NCI-H345 treated with DMSO at 0.1 percent for 48 hours (cell line): ENCODE data around the gene SMIM20.
"Not testable (repeated sequence)": the region's sequence is repeated elsewhere in the genome, so short reads cannot be mapped to it uniquely, and the experiment has no call there.

Experiments used
- DNase-seq: peaks from one replicate; lab custom pipeline; 2025; ENCODE audit not compliant: unreplicated experiment; lab: John Stamatoyannopoulos, UW

SMIM20 gene

GRCh38 chr4:25890571-25891485 is 23.2 kb upstream of the SMIM20 start:
- peak; percentile 14 for DNase-seq

DNA sequence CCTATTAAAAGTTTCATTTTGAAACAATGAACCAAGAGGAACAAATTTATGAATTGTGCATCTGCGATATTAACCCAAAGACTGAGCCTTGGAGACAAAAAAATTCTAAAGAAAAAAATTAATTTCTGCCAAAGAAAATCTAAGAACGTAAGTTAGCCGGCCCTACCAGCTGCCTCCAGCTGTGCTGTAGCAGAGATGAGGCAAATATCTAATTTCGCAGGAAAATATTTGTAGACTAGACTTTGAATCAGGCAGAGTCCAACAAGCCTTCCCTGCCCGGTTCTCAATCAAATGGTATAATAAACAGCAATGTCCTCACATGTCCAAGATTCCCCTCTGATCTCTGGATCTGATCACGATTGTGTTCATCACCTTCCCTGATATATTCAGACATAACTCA is 21.2 kb upstream of the SMIM20 start:
- no peak for DNase-seq

GRCh38 chr4:25896776-25897539 is 17.1 kb upstream of the SMIM20 start:
- no peak for DNase-seq

DNA sequence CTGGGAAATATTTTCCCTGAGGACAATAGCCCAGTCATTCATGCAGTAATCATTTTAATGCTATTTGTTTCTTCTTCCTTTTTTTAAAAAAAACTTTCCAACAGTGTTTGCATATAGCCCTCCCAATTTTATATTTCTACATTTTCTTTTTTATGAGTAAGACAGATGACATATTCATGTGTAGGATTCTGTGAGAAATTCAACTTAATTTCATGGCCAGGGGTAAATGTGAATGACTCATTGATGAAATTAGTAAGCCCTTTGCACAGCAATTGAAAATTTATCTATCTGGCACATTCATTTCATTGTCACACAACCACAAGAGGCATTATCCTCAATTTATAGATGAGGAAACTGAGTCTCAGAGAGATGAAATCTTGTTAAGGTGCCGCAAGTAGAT is 13.7 kb upstream of the SMIM20 start:
- no peak for DNase-seq

DNA sequence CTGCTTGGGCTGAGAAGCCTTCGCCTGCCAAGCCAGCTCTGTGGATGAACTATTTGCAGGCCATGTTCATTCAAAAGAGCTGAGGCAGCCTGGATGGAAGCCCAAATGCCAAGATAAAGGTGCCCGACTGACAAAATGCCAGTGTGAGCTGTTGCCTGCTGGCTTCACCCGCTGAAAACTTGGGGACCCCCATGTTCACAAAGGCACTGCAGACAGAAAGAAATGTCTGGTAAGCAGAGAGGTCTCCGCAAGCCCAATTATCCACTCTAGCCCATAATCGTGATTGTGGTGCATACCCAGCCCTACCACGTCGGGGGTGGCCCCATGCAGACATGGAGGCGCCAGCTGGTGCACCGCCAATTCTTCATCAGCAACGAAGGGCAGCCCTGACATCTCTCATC is 13.0 kb upstream of the SMIM20 start:
- no peak for DNase-seq

DNA sequence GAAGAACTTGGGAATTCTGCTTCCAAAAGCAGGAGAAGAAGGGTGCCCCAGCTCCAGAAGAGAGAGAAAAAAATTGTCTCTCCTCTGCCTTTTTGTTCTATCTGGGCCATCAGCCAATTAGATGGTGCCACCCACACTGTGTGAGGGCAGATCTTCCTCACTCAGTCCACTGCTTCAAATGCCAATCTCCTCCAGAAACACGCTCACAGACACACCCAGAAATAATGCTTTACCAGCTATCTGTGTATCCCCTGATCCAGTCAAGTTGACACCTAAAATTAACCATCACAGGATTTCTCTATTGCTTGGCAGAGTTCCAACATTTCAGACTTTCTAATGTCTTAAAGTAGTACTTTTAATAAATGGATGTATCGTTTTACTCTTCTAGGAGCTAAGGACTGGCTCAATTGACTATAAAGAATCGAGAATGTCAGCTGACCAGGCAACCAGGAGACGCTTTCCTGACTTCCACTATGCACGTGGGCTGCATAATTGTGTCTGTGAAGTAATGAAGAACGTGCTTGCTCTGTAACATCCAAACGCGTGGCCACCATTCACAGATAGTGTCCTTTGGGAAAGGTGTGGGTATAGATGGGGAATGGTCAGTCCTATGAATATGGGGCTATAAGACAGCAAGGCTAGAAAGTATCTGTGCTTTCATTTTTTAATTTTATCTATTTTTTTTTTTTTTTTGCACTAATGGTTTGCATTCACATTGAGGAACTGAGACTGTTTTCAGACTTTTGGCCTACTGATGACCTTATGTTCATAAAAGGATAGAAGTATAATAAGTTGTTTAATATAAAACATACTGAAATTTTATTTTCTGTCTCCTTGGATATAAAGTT is 9.9 kb upstream of the SMIM20 start:
- no peak for DNase-seq

GRCh38 chr4:25904748-25905082 is 9.3 kb upstream of the SMIM20 start:
- DNase-seq: no peak

- DNase-seq: no peak
Measured at GRCh38 chr4:25905371-25905770, 8.6 kb upstream of the SMIM20 start.

- not testable (repeated sequence) for DNase-seq
Measured at GRCh38 chr4:25906113-25906512, 7.9 kb upstream of the SMIM20 start.

GRCh38 chr4:25908491-25908901 is 5.5 kb upstream of the SMIM20 start:
- DNase-seq: no peak

DNA sequence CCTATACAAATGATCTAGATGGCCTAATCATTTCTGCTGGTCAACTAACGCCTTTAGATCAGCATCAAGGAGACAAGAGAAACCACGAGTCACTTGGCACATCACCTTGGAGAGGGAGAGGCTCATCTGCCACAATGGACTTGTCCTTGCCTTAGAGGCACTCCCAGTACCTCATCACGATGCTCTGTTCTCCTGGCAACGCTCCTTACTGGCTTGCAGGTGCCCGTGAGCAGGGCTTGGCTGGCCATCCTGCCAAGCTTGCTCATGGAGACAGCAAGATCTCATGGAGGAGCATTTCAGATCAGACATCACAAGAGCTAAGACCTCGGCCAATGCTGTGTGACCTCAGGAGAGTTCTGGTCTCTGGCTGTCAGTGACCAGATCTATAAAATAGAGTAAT is 2.7 kb upstream of the SMIM20 start:
- DNase-seq: no peak

- DNase-seq: no peak
Measured at GRCh38 chr4:25913056-25913850, 767 bp upstream of the SMIM20 start.

DNA sequence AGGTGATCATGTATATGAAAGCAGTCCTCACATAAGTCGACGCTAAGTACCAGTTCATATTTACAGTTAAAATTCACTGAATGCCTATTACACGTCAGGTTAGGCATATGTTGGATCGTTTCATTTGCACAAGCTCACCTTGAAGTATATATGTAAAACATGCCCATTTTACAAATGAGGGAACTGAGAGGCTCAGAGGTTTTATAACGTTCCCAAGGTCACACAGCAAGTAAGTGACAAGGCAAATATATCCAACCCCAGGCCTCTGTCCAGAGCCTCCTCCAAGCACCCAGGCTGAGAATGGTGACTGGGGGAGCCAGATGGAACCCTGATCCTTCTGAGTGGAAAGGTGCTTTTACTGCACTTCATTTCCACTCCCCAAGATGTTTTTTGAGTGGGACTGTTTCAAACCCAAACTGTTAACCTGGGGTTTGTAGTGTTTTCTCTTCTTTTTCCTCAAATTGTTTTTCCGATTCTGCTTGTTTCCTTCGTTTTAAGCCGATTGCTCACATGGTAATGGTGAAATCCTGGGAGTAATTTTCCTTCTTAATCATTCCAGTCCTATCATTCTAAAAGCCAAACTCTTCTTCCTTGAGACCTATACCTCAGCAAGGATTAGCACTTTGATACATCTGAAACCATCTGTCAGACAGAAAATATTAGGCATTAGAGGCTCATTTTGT is 791 bp downstream of the SMIM20 start:
- DNase-seq: no peak

DNA sequence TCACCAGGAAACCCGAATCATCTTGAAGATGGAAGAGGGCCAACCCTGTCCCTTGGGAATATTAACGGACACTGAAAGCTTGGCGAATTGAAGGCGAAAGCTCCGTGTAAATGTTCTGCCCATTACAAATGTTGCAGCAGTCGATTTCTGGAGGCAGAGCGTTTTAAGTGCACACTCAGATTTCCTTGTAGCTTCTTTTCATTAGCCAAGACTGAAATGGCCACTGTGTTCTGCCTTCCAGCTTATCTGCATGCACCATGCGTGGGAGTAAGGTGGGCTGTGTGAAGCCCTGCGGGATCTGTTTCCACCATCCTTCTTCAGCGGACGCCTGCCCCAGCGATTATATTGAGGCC is 1.3 kb downstream of the SMIM20 start:
- no peak for DNase-seq

GRCh38 chr4:25916870-25917269 is 2.9 kb downstream of the SMIM20 start:
- no peak for DNase-seq

DNA sequence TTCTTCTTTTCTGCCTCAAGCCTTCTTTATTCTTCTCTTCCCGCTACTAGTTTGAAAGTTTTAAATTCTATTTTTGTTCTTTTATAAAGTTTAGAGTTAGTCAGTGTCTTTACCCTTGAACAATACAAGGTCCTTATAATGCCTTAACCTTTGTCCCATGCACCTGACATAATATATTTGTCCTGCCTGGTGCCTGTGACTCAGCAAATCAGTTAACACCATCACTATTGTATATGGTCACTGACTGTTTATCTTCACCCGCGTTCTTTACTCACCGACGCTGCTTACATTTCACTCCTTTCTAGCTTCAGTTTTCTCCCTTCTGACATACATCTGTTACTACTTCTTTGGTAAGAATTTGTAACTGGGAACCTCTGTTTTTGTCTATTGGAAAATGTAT is 5.7 kb downstream of the SMIM20 start:
- DNase-seq: no peak

DNA sequence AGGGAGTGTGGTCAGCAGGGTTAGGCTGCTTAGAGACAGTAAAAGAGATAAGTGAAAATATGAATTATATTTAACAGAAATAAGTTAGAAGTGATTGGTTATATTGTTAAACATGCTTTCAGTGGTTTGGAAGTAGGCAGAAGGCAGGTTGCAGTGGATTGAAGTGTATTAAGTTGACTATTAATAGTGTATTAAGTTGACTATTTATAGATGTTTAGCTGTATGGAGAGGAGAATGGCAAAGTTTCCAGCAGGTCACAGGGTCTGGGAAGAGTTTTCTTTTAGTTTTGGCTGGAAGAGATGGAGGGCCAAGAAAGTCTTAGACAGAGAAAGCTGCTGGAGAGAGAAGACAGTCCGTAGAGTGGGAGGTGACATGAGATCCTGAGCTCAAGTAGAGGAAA is 7.9 kb downstream of the SMIM20 start:
- DNase-seq: no peak

- no peak for DNase-seq
Measured at GRCh38 chr4:25922812-25923369, 8.9 kb downstream of the SMIM20 start.

- no peak for DNase-seq
Measured at GRCh38 chr4:25923745-25924144, 9.7 kb downstream of the SMIM20 start.
